Activated naive CD4-positive, alpha-beta T cell (primary cell): ENCODE results near the gene SPATA3.

Experiments
- DNase-seq, 4 experiments: peaks; one replicate each; lab custom pipeline; 2025; lab: John Stamatoyannopoulos, UW

SPATA3 gene

DNA sequence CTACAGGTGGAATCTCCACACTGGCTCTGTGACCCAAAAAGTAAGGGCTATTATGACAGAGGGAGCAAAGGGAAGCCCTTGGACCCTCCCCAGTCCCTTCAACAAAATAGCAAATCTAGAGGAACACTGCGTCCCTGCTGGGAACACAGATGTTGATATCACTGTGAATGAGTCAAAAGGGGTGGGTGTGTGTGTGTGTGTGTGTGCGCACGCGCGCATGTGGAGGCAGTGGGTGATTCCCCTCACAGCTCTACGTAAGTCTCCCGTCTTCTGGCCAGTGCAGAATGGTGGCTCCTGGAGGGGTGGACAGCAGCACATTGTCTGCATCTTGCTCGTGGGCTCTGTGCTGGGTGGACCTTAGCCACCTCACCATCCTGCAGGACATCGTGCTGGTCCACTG is 33.6 kb downstream of the SPATA3 start:
- no peak for DNase-seq

DNA sequence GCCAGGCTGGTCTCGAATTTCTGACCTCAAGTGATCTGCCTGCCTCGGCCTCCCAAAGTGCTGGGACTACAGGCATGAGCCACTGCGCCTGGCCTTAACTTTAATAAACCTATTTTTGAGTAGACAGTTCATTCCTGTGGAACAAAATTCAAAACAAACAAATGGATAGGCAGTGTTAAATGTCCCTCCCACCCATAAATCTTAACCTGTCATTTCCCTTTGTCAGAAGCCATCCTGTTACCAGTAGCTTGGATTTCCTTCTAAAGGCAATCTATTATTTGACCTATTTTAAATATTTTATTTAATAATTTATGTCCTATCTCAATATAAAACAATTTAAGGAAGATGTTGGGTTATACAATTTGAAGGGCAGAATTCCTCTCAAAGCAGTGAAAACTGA is 34.8 kb downstream of the SPATA3 start:
- DNase-seq = no peak

DNA sequence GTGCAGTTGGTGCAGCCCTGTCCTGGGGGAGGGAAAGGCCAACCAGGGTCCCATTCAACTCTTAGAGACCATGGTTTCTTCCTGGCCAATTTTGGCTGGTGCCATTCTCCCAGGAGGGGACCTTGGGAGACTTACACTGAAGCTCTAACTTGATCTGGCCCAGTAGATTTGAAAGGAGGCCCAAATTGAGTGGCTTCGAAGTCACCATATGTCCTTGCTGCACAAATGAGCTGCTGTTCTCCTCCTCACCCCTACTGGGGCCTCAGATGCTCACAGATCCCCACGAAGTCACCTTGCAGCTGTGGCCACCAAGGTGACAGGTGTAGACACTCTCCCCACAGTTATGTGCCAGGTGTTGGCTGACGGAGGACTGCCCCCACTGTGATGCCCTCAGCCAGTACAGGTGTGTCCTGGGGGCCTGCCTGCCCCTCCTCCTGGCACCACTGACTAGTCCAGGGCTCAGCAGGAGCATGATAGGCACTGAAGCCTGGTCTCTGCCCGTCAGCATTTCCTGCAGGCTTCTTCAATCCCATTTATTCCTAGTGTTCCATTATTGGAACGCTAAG is 36.7 kb downstream of the SPATA3 start:
- DNase-seq = no peak

DNA sequence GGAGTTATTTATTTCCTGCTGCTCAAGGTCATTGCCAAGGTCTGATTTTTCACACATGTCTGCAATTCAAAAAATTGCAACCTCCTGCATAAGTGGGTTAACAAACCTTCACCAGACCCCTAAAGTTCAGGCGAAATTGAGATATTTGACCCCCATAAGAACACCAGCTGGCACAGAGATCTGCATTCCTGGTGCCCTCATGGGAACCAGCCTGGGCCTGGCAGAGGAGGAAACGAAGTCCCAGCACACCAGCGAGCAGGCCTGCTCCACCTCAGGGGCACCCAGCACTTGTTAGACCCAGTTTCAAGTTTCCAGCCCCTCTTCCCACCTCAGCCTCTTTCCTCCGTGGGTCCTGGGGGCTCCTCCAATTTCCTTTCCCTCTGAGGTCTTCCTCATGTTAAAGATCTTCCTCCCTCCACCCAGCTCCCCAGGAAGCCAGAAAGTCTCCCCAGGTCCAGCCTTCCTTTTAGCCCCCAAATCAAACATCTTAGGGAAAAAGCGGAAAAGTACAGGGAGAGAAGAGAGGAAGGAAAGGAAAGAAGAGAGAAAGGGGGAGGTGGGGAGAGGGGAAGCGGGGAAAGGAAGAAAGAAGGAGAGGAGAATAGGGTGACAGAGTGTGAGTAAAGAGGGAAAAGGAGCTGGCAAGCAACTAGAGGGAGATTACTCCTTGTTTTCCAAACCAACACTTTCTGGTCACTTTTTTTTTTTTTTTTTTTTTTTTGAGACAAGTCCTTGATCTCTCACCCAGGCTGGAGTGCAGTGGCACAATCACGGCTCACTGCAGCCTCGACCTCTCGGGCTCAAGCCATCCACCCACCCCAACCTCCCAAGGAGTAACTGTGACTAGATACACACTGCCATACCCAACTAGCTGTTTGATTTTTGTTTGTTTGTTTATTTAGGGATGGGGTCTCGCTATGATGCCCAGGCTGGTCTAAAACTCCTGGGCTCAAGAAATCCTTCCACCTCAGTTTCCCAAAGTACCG is 37.5 kb downstream of the SPATA3 start:
- no peak for DNase-seq

DNA sequence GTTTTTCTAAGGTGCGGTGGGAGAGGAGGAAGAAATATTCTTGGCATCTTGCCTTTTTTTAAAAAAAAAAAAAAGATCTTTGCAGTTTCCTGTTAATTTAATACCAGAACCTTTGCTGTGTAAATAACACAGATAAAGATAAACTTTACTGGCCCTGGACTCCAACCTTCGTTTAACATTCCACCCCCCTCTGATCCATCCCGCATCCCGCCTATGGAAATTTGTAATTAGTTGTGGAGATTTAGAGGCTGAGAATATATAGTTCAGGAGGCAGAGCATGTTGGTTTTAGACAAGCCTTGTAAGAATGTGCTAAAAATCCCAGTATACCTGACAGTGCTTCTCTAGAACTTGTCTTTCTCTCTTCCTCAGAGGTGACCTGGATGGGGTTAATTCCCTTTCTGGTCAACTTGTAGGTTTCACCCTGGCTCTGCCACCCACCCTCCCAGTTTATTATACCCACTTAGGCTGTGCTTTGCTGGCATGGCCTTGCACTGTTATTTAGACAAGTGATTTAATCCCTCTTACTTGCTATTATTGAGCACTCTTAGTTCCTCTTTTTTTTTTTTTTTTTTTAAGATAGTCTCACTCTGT is 38.5 kb downstream of the SPATA3 start:
- no peak for DNase-seq

DNA sequence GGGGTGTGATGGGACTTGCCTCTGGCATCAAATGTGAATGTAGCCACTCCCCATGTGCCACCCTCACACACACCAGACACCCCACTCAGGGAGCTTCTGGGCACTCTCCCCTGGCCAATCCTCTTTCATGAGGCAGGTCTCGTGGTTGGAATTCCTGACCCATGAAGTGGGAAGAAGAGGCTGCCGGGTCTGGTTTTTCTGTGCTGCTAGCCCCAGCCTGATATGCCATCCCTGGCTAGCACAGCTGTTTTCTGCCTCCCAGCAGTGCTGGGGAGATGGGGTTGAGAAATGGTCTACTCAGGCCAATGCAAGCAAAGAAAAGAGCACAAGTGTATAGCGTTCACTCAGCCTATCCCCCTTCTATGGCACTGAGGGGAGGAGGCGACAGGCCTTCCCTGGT is 40.2 kb downstream of the SPATA3 start:
- no peak for DNase-seq

DNA sequence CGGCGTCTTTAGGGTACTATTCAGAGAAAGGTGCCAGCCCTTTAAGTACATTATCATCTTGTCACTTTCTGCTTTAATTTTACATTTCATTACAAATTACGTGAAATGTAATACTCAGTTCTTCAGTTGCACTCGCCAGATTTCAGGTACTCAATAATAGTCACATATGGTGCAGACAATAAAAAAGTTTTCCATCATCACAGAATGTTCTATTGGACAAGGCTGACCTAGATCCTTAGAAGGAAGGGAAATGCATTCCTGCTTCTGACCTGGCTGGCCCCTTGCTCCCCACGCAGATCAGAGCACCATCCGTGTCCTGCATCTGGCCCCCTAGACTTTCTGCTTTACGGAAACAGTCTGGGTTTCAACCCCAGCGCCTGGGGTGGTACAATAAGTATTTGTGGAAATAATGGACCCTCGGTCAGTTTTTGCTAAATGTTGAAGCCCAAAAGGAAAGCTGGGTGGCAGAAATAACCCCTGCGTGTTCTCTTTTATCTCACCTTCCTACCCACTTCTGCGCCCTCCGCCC is 40.7 kb downstream of the SPATA3 start:
- no peak for DNase-seq

DNA sequence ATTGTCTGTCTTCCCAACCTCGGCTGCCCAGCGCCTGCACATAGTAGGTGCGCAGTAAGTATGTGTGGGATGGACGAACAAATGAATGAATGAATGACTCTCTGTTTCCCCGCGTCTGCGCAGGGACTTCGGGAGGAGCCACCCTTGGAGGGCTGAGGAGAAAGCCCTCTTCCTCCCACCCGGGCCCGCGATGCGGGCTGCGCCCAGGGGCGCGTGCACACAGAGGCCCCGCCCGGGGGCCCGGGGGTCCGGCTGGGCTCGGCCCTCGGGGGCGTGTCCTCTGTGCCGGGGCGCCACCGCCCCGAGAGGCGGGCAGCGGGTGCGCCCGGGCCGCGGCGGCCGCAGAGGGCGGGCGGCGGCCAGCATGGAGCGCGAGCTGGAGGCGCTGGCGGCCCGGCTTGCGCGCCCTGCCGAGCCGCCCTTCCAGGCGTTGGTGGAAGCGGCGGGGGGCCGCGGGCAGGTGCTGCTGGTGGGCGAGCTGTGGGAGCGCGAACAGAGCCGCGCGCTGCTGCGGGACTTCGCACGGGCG is 41.3 kb downstream of the SPATA3 start, which contains the start of gene C2orf72:
Gene C2orf72, plus strand, starts transcription at position 322 of the 529 bp plus-strand sequence. Its CDS starts 43 bp downstream, at position 365.
- no peak for DNase-seq

DNA sequence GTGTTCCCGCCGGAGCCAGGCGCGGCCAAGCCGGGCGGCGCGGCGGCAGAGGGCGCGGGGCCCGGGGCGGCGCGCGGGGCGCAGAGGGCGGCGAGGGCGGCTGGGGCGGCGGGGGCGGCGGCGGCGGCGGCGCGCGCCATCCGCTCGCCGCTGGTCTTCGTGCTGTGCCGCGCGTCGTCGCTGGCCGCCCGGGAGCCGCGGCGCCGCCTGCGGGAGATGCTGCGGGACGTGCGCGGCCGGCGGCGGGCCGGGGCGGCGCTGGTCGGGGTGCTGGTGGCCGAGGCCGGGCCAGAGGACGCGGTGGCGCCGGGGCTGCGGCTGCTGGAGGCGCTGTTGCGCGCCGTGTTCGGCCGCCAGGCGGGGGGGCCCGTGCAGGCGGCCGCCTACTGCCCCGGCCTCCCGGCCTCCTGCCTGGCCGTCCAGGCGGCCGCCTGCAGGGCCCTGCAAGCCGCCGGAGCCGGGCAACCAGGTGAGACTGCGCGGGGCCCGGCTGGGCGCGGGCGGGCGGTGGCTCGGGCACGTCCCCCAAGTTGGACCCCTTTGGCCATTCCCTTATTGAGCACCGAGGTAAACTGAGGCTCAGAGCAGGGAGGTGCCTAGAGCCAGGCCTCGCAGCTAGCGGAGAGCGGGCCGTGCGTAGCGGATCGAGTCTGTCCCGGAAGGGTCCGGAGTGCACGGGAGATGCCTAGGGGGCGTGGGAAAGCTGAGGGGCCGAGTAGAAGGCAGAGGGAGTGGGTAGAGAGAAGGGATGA is 42.0 kb downstream of the SPATA3 start:
- DNase-seq = no peak

DNA sequence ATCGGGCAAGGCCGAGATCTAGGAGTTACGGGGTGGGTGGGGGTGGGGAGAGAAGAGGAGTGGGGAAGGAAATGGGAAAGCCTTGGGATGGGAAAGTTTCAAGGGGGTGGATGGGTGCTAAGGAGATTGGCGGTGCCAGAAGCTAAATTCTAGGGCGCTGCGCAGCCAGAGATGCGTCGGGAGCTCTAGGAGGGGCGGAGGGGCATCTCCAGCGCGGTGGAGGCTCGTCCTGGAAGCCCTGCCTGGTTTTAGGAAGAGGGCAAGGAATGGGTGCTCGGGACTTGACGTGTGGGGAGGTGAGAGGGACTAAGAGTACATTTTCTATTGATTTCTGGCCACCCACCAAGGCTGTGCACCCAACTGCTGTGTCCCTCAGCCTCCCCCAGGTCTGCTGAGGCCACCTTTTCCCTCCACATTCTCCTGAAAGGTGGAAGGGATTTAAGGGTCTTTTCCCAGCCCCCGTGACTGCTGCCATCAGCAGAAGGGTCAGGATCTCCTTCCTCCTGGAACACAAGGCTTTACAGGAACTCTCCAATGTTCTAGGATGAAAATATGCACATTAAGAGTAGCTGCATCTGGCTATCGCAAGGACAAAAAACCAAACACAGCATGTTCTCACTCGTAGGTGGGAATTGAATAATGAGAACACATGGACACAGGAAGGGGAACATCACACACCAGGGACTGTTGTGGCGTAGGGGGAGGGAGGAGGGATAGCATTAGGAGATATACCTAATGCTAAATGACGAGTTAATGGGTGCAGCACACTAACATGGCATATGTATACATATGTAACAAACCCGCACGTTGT is 42.8 kb downstream of the SPATA3 start:
- DNase-seq = no peak

DNA sequence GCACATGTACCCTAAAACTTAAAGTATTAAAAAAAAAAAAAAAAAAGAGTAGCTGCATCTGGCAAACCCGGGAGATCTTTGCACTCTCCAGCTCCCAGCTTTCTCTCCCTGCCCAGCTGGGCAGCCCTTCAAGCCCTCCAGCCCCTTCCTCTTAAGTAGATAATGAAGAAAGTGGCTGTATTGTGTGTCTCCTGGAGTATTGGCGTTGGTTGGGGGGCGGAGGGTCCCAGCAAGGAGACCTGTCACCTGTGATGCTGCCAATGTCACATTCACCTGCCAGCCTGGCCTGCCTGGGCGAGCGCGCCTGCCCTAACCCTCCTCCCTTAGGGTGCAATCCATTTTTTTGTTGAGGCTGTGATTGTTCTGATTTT is 43.4 kb downstream of the SPATA3 start:
- no peak for DNase-seq

DNA sequence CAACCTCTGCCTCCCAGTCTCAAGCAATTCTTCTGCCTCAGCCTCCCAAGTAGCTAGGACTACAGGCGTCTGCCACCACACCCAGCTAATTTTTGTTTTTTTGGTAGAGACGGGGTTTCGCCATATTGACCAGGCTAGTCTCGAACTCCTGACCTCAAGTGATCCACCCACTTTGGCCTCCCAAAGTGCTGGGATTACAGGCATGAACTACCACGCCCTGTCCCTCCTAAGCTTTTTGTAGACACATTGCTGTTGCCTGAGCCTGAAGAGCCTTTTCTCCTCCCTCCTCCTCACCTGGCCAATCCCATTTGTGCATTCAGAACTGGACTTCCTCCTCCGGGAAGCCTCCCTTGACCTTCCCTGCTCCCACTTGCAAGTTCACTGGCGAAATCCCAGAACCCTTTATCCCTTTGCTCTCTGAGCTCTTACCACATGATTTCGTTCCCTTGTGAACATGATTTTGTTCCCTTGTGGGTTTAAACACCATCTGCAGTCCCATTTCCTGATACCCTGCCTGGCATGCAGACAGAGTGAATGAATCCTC is 44.0 kb downstream of the SPATA3 start:
- no peak for DNase-seq

DNA sequence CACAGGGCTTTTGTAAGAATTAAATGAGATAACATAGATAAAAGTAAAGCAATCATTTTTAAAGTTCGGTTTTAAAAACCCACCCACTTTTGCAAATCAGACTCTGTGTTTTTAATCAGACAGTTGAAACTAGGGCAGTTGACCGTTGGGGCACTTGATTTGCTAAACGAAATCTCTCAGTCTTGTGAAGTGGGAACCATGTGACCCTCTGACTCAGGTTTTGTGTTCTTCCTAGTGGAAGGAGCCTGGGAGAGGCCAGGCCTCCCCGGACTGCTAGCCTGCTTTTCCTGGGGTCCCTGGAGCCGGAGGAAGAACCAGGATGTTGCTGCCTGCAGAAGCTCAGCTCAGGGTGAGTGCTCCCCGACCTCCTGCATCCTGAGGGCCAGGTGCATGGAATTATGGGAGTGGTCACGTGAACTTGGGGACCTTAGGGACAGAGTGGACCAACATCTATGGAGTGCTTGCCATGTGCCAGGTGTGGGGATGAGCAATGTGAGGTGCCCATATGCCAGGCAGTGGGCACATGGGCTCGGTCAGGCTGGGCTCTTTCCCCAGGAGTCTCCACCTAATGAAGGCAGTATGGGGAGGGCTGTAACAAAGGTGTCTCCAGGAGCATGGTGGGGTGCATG is 45.3 kb downstream of the SPATA3 start:
- no peak for DNase-seq

DNA sequence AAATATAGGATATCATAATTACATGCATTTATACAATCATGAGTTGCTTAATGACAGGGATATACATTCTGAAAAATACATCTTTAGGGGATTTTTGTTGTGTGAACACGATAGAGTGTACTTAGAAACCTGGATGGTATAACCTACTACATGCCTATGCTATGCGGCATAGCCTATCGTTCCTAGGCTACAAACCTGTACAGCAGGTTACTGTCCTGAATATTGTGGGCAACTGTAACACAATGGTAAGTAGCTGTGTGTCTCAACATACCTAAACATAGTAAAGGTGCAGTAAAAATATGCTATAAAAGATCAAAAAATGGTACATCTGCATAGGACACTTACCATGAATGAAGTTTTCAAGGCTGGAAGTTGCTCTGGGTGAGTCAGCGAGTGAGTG is 47.9 kb downstream of the SPATA3 start:
- no peak for DNase-seq

DNA sequence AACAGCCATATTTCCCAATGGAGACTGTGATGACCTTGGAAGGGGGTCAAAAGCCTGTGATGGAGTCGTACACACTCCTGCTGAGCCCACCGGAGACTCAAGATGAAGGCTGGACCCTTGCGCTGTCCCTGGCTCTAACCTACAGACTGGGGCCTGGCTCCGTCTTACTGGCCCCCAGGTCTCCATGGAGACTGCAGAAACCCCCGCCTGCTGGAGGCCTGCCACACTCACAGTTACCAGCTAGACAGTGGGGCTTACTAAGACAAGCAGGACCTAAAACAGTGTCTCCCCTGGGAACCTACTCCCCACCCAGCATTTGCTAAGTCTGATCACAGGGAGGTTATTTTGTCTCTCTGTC is 51.0 kb downstream of the SPATA3 start:
- no peak for DNase-seq

DNA sequence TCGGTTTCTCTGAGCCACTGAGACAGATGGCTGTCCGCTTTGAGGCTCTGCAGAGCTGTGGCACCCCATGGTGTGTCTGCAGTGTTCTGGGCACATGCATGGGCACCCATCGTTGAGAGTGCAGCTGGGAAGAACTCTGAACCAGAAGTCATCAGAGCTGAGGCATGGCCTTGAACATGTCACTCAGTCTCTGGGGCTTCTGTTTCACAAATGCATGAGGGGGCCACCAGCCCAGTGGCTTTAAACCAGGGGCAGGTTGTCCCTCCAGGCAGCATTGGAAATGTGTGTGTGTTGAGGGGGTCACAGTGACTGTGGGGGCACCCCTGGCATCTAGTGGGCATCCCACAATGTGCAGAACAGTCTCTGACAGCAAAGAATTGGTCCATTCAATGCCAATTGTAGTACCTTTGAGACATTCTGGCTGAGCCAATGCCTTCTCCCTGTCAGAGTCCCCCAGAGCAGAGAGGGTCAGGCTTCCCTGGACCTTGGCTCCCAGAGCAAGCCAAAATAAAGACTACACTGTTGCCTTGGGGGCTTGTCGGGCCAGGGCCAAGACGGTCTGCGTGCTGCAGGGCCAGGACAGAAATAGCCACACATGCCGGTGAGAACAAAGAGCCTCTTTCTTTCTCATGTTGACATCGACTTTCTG is 51.5 kb downstream of the SPATA3 start:
- DNase-seq = no peak

DNA sequence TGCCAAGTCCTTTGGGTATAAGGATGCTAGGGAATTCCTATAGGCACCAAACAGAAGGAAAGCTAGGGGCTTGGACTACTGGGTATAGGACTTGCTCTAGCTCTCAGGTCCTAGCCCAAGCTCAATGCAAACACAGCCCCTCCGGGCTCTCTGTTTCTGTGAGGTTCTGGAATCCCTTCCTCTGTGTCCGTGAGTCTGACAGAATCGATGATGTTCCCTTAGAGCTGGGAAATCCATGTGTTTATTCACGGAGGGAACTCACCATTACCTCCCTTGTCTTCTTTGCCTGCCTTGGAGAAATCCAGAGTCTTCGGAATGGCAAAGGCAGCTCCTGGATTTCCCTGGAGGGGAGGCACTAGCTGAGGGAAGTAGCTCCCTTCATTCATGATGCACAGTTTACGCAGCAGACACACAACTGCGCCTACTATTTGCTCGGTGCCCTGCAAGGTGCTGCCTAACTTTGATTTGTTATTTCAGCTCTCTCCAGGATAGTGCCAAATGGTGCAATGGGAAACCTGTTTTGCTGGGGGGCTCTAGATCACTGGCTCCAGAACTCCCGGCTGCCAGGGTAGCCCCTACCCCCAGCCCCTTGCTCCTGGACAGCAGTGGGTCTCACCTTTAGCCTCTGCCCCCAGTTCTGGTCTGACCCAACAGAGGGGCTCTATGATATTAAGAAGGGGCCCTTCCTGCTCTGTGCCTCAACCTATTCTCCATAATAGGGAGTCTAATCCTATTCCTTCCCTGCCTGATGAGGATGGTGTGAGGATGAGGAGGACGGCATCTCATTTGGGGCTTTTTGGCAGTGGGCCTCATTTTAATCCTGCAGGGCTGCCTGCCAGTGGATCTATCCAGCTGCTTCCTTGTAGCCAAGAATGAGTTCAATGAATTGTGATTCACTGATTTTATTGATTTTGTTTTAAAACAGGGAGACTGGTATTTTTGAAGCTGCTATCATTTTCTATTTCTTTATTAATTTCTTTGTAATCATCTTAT is 52.3 kb downstream of the SPATA3 start:
- DNase-seq = no peak

DNA sequence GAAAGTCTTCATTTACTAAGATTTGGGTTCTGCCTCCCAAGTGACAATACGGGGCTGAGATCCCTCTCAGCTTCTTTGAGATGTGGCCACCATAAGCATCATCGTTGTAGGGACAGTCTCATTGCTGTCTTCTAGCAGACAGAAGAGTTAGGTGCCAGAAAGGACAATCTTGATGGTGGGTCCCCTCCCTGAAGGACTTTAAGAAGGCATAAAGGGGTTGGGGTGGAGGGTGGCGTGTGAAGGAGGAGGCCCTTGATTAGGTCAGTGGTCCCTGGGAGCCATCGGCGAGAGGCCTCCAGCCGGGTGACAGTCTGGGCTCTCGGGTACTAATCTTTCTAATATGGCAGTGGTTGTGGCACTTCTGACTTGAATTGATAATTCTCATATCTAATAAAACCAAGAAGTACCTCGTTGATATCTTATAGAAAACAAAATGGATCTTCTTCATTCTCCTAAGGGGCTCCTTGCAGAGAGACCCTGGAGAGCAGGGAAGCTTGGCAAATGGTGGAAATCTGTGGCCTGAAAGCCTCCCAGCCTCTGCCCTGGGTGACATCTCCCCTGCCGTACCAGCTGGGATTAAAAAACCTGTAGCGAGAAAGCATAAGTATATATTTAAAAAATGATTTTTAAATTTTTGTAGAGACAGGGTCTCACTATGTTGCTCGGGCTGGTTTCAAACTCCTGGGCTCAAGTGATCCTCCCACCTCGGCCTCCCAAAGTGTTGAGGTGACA is 53.5 kb downstream of the SPATA3 start:
- DNase-seq = no peak
